ENCODE measurements around the gene PDCD4.
"Not testable (repeated sequence)": the region's sequence is repeated elsewhere in the genome, so short reads cannot be mapped to it uniquely, and the experiment has no call there.

The PDCD4 gene

GRCh38 chr10:110883924-110884323, 12.2 kb downstream of the PDCD4 start:
- DNase-seq (ENCODE audit: low read depth): no peak

GRCh38 chr10:110885932-110886674, 14.4 kb downstream of the PDCD4 start:
- DNase-seq (ENCODE audit: low read depth): no peak

GRCh38 chr10:110887560-110887959, 15.8 kb downstream of the PDCD4 start:
- DNase-seq (ENCODE audit: low read depth): no peak

- DNase-seq (ENCODE audit: low read depth): no peak
Observed at GRCh38 chr10:110892602-110893288, 21.0 kb downstream of the PDCD4 start.

GRCh38 chr10:110893559-110894179, 21.9 kb downstream of the PDCD4 start:
- no peak for DNase-seq (ENCODE audit: low read depth)

GRCh38 chr10:110897184-110897583, 25.5 kb downstream of the PDCD4 start:
- no peak for DNase-seq (ENCODE audit: low read depth)

- DNase-seq (ENCODE audit: low read depth): no peak
Observed at GRCh38 chr10:110898391-110898790, 26.7 kb downstream of the PDCD4 start.

GRCh38 chr10:110900983-110901382, 29.3 kb downstream of the PDCD4 start:
- no peak for DNase-seq (ENCODE audit: low read depth)

- DNase-seq (ENCODE audit: low read depth): no peak
Observed at GRCh38 chr10:110901954-110902819, 30.5 kb downstream of the PDCD4 start.

GRCh38 chr10:110903280-110904278, 31.9 kb downstream of the PDCD4 start:
- DNase-seq (ENCODE audit: low read depth): no peak

- DNase-seq (ENCODE audit: low read depth): no peak
Observed at GRCh38 chr10:110910138-110910537, 38.4 kb downstream of the PDCD4 start.

GRCh38 chr10:110912374-110912773, 40.6 kb downstream of the PDCD4 start:
- no peak for DNase-seq (ENCODE audit: low read depth)

- no peak for DNase-seq (ENCODE audit: low read depth)
Observed at GRCh38 chr10:110914431-110914830, 42.7 kb downstream of the PDCD4 start.

GRCh38 chr10:110915035-110915434, 43.3 kb downstream of the PDCD4 start:
- DNase-seq (ENCODE audit: low read depth): no peak

GRCh38 chr10:110915600-110915999, 43.9 kb downstream of the PDCD4 start:
- not testable (repeated sequence) for DNase-seq (ENCODE audit: low read depth)

- no peak for DNase-seq (ENCODE audit: low read depth)
Observed at GRCh38 chr10:110916554-110917346, 45.0 kb downstream of the PDCD4 start.

- peak; percentile 84 for DNase-seq (ENCODE audit: low read depth)
Observed at GRCh38 chr10:110918269-110918642, 46.5 kb downstream of the PDCD4 start.

GRCh38 chr10:110918643-110919348, 47.1 kb downstream of the PDCD4 start, which contains the start of gene BBIP1:
Gene BBIP1, minus strand, starts transcription at chr10:110919180. Its CDS starts 1,023 bp downstream, at chr10:110918157.
- DNase-seq (ENCODE audit: low read depth): no peak

- DNase-seq (ENCODE audit: low read depth): peak; percentile 96
Observed at GRCh38 chr10:110919349-110919931, 47.7 kb downstream of the PDCD4 start, which contains the start of gene SHOC2. Gene SHOC2, plus strand, starts transcription at chr10:110919604. Its CDS starts 44,755 bp downstream, at chr10:110964359.

Measured in stimulated activated CD8-positive, alpha-beta memory T cell treated with anti-CD3 and anti-CD28 coated beads, Interleukin-4, amount 100 ng/mL, for 24 hours (primary cell).